H1 (cell line): ENCODE results near the gene OR2A25. TPM values are rescaled to one million over a fixed set of nuclear protein-coding genes. Genes with fewer than 3 reads are reported as not detected.

Experiments
- CTCF ChIA-PET: fragments of 300-600 bp; sonication (Branson Sonifier 250); formaldehyde crosslinking; loops from one replicate; lab custom pipeline; 2021; ENCODE audit not compliant: partially characterized antibody; lab: Charles Lee
- POLR2A ChIA-PET: fragments of 300-600 bp; sonication (Branson Sonifier 250); formaldehyde crosslinking; loops from one replicate; lab custom pipeline; 2021; ENCODE audit warnings: inconsistent platforms; ENCODE audit not compliant: partially characterized antibody; lab: Charles Lee
- DNase-seq, 2 experiments: peaks; one replicate each; pipeline versions ENCODE4 v3.0.0 to v3.0.0-alpha.2; 2010 to 2022; ENCODE audit warnings: low spot score in 2 of 2, low read depth in 1 of 2, mixed read lengths in 1 of 2
- FAIRE-seq: peaks from 2 replicates; lab custom pipeline; 2011; peaks lifted over from hg19 to GRCh38; lab: Jason Lieb, UNC
- H2AFZ ChIP-seq: 2 replicates; pipeline ENCODE4 v1.8.1; 2012; ENCODE audit warnings: low read length, inconsistent platforms
- H2AK5ac ChIP-seq: 2 replicates; pipeline ENCODE4 v1.6.1; 2013; ENCODE audit warnings: low read depth, low read length
- H2BK120ac ChIP-seq: replicated peaks from 2 replicates; pipeline ENCODE3; 2013; ENCODE audit warnings: low read depth, low read length, inconsistent platforms
- H2BK12ac ChIP-seq: 2 replicates; pipeline ENCODE4 v1.6.1; 2013; ENCODE audit warnings: low read depth, low read length
- H2BK15ac ChIP-seq: 2 replicates; pipeline ENCODE4 v1.6.1; 2013; ENCODE audit warnings: low read length
- H2BK20ac ChIP-seq: 2 replicates; pipeline ENCODE4 v1.6.1; 2013; ENCODE audit warnings: low read length
- H2BK5ac ChIP-seq: 2 replicates; pipeline ENCODE4 v1.6.1; 2013; ENCODE audit warnings: low read depth, low read length
- H3K14ac ChIP-seq: 2 replicates; pipeline ENCODE4 v1.6.1; 2013; ENCODE audit warnings: inconsistent platforms; ENCODE audit not compliant: insufficient read length
- H3K18ac ChIP-seq: 2 replicates; pipeline ENCODE4 v1.6.1; 2013; ENCODE audit warnings: low read length; ENCODE audit errors: extremely low read depth
- H3K23ac ChIP-seq: 2 replicates; pipeline ENCODE4 v1.6.1; 2013; ENCODE audit warnings: inconsistent platforms; ENCODE audit not compliant: insufficient read length
- H3K23me2 ChIP-seq: 2 replicates; pipeline ENCODE4 v1.6.1; 2013; ENCODE audit warnings: low read depth, low read length
- H3K27ac ChIP-seq: 2 replicates; pipeline ENCODE4 v1.6.1; 2011; ENCODE audit warnings: low read depth, low read length, inconsistent platforms
- H3K27me3 ChIP-seq, 4 experiments: replicated peaks in 1 of 4; 1 replicate in 1 of 4; 2 replicates in 3 of 4; pipeline versions ENCODE4 v1.6.1 to v1.8.1; 2011 to 2013; ENCODE audit warnings: low read length in 3 of 4, mild to moderate bottlenecking in 3 of 4, inconsistent platforms in 2 of 4, mixed read lengths in 2 of 4, moderate library complexity in 1 of 4; ENCODE audit not compliant: control insufficient read depth in 3 of 4, insufficient read depth in 3 of 4; ENCODE audit errors: extremely low read depth in 1 of 4
- H3K36me3 ChIP-seq, 4 experiments: 2 replicates each; pipeline versions ENCODE4 v1.6.1 to v1.8.1; 2011 to 2013; ENCODE audit warnings: mild to moderate bottlenecking in 4 of 4, low read length in 3 of 4, moderate library complexity in 2 of 4, control low read depth in 1 of 4, inconsistent platforms in 1 of 4; ENCODE audit not compliant: insufficient read depth in 4 of 4, control insufficient read depth in 2 of 4
- H3K4ac ChIP-seq: replicated peaks from 2 replicates; pipeline ENCODE3; 2013; ENCODE audit warnings: low read length, low read depth, mixed read lengths, inconsistent platforms; ENCODE audit not compliant: insufficient read length
- H3K4me1 ChIP-seq, 4 experiments: replicated peaks in 1 of 4; 1 replicate in 1 of 4; 2 replicates in 3 of 4; pipeline versions ENCODE4 v1.6.1 to v1.8.1; 2011 to 2013; ENCODE audit warnings: low read length in 3 of 4, inconsistent platforms in 2 of 4, mixed read lengths in 1 of 4; ENCODE audit not compliant: insufficient read depth in 4 of 4, control insufficient read depth in 3 of 4
- H3K4me2 ChIP-seq, 2 experiments: 2 replicates each; pipeline versions ENCODE4 v1.6.1 to v1.8.1; 2011 to 2013; ENCODE audit warnings: low read depth in 2 of 2, low read length in 2 of 2, control low read depth in 1 of 2, inconsistent platforms in 1 of 2, mild to moderate bottlenecking in 1 of 2; ENCODE audit not compliant: insufficient read depth in 1 of 2
- H3K4me3 ChIP-seq, 4 experiments: fragments of 200-600, 300-600 bp in 1 of 4; sonication (generic), shearing (Covaris generic), sonication (Bioruptor Twin) in 1 of 4; 2 replicates each; pipeline versions ENCODE4 v1.5.1 to v1.8.1; 2011 to 2016; ENCODE audit warnings: low read length in 4 of 4, low read depth in 3 of 4, control low read depth in 2 of 4, inconsistent platforms in 2 of 4, mild to moderate bottlenecking in 2 of 4, mixed read lengths in 1 of 4, moderate library complexity in 1 of 4; ENCODE audit not compliant: insufficient read depth in 2 of 4; ENCODE audit errors: extremely low read depth in 1 of 4
- H3K56ac ChIP-seq: replicated peaks from 2 replicates; pipeline ENCODE3; 2013; ENCODE audit warnings: low read depth, mild to moderate bottlenecking, mixed read lengths, low read length, inconsistent platforms; ENCODE audit not compliant: insufficient read length
- H3K79me1 ChIP-seq: 2 replicates; pipeline ENCODE4 v1.6.1; 2013; ENCODE audit warnings: low read depth, low read length, control low read depth
- H3K79me2 ChIP-seq, 2 experiments: 2 replicates each; pipeline versions ENCODE4 v1.6.1 to v1.8.1; 2012 to 2013; ENCODE audit warnings: low read length in 2 of 2, mild to moderate bottlenecking in 2 of 2, inconsistent platforms in 1 of 2; ENCODE audit not compliant: insufficient read depth in 2 of 2, control insufficient read depth in 1 of 2
- H3K9ac ChIP-seq, 4 experiments: replicated peaks in 1 of 4; 1 replicate in 1 of 4; 2 replicates in 3 of 4; pipeline versions ENCODE4 v1.6.1 to v1.8.1; 2011 to 2013; ENCODE audit warnings: low read depth in 3 of 4, low read length in 3 of 4, control low read depth in 2 of 4, mild to moderate bottlenecking in 2 of 4, moderate library complexity in 2 of 4, inconsistent platforms in 1 of 4; ENCODE audit errors: extremely low read depth in 1 of 4
- H3K9me3 ChIP-seq, 2 experiments: 2 replicates each; pipeline versions ENCODE4 v1.6.1 to v1.8.1; 2012 to 2013; ENCODE audit warnings: mild to moderate bottlenecking in 2 of 2, moderate library complexity in 2 of 2, control low read depth in 1 of 2, inconsistent platforms in 1 of 2, low read depth in 1 of 2, low read length in 1 of 2, mixed read lengths in 1 of 2; ENCODE audit not compliant: insufficient read depth in 2 of 2
- H4K20me1 ChIP-seq, 2 experiments: replicated peaks in 1 of 2; 2 replicates each; pipeline versions ENCODE3 to v1.8.1; 2011 to 2013; ENCODE audit warnings: inconsistent platforms in 2 of 2, low read length in 2 of 2, mild to moderate bottlenecking in 1 of 2; ENCODE audit not compliant: insufficient read depth in 2 of 2, control insufficient read depth in 1 of 2
- H4K5ac ChIP-seq: 2 replicates; pipeline ENCODE4 v1.6.1; 2013; ENCODE audit warnings: low read length, low read depth, mixed read lengths, inconsistent platforms; ENCODE audit not compliant: insufficient read length
- H4K8ac ChIP-seq: 2 replicates; pipeline ENCODE4 v1.8.0; 2013; ENCODE audit warnings: mild to moderate bottlenecking, moderate library complexity, low read length, inconsistent platforms; ENCODE audit not compliant: insufficient read depth; ENCODE audit errors: extremely low read depth
- H4K91ac ChIP-seq: replicated peaks from 2 replicates; pipeline ENCODE3; 2013; ENCODE audit warnings: low read length, mixed read lengths, inconsistent platforms; ENCODE audit not compliant: insufficient read length
- ASH2L ChIP-seq: fragments of 200-600, 300-600 bp; sonication (generic); IDR thresholded peaks from one replicate; pipeline ENCODE4 v1.7.1; 2017; ENCODE audit warnings: low read length
- BCL11A ChIP-seq, 2 experiments: IDR thresholded peaks; one replicate each; pipeline ENCODE4 v1.6.1; 2011; ENCODE audit warnings: low read depth in 2 of 2, low read length in 2 of 2, mild to moderate bottlenecking in 2 of 2
- CEBPB ChIP-seq: IDR thresholded peaks from 2 replicates; pipeline ENCODE4 v1.6.1; 2012; ENCODE audit warnings: low read depth, low read length
- JUND ChIP-seq: IDR thresholded peaks from 2 replicates; pipeline ENCODE4 v1.6.1; 2011; ENCODE audit warnings: mild to moderate bottlenecking, improper control_type of control experiment, low read length
- KDM4A ChIP-seq: IDR thresholded peaks from one replicate; pipeline ENCODE4 v1.7.1; 2012; ENCODE audit warnings: low read depth, mild to moderate bottlenecking, moderate library complexity, low read length, inconsistent platforms; ENCODE audit not compliant: severe bottlenecking
- KDM5A ChIP-seq: fragments of 200-600 bp; IDR thresholded peaks from 2 replicates; pipeline ENCODE4 v1.7.1; 2012; ENCODE audit warnings: mild to moderate bottlenecking, low read length, inconsistent platforms, mixed read lengths
- MAFK ChIP-seq: IDR thresholded peaks from 2 replicates; pipeline ENCODE4 v1.6.1; 2012; ENCODE audit warnings: low read depth, mild to moderate bottlenecking, improper control_type of control experiment, low read length
- POLR2AphosphoS5 ChIP-seq: IDR thresholded peaks from 2 replicates; pipeline ENCODE4 v1.6.1; 2011; ENCODE audit warnings: low read depth, low read length
- SRF ChIP-seq: IDR thresholded peaks from 2 replicates; pipeline ENCODE4 v1.6.1; 2011; ENCODE audit warnings: mild to moderate bottlenecking, low read depth, low read length, moderate library complexity
- TBP ChIP-seq: IDR thresholded peaks from 2 replicates; pipeline ENCODE4 v1.6.1; 2011; ENCODE audit warnings: low read depth, low read length, improper control_type of control experiment
- TEAD4 ChIP-seq: IDR thresholded peaks from 2 replicates; pipeline ENCODE4 v1.6.1; 2012; ENCODE audit warnings: low read depth, low read length, inconsistent platforms, mixed read lengths
- WGBS, 2 experiments: shearing (Covaris generic) in 1 of 2; methylation state at CpG; one replicate each; pipeline versions ENCODE4 v1.1.6 to v1.1.7; 2013 to 2015; ENCODE audit warnings: low lambda C conversion rate in 2 of 2, mixed read lengths in 2 of 2, inconsistent platforms in 1 of 2, low coverage in 1 of 2, missing lambda C conversion rate in 1 of 2; ENCODE audit not compliant: insufficient replicate concordance in 2 of 2, insufficient coverage in 1 of 2, insufficient read length in 1 of 2; ENCODE audit errors: extremely low coverage in 1 of 2, missing lambda C conversion rate in 1 of 2; 5-methylcytosine and 5-hydroxymethylcytosine counted together
- polyA plus RNA-seq, 7 experiments: library from polyadenylated mRNA; depleted of rRNA in 3 of 7; stranded (reverse) in 5 of 7; unstranded in 2 of 7; fragments of >200 nt in 5 of 7; fragments of 200-250 nt in 2 of 7; gene quantifications; 1 replicate in 5 of 7; 2 replicates in 1 of 7; 4 replicates in 1 of 7; pipeline versions ENCODE4 v1.2.1 to v1.2.3, GENCODE V29; 2011 to 2013; ENCODE audit warnings: missing spikeins in 2 of 7, mixed read lengths in 2 of 7
- total RNA-seq: library from RNA; stranded (reverse); fragmentation: NEBNext Ultra II Directional; extraction: Animal tissue kit (Norgen Biotek cat#: 25700); gene quantifications from 2 replicates; pipeline ENCODE4 v1.2.1, GENCODE V29; 2021
- TF ChIP-seq, protein P1 (sequence below): IDR thresholded peaks from 2 replicates; pipeline ENCODE4 v1.6.1; 2012; ENCODE audit warnings: low read length, inconsistent platforms
- TF ChIP-seq, protein P2 (sequence below): IDR thresholded peaks from 2 replicates; pipeline ENCODE4 v1.6.1; 2012; ENCODE audit warnings: inconsistent platforms

Gene OR2A25
- total and polyA plus RNA-seq, 2 of the 8 experiments (the other 6 are each of a cell fraction or from before 2014, with no cell fraction given), result not detected

DNA sequence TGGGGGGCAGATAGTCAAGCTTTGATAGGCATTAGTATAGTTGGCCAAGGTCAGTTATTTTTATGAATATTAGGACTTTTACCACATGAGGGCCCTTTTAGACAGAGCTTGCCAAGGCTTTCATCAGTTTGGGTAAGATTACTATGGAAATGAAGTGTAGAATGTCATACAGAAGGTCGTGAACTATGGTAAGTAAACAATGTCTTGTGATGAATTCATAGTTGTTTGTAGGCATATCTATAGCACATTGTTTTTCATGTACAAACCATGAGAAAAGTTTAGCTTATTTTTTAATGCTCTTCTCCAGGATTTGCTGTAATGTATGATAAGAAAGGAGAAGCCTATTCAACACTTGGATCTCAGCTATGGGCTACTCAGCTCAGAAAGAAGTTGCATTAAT lies 44.0 kb downstream of the OR2A25 start:
- Histone ChIP-seq H3K23ac (no peak overlapping the region), H3K14ac (no peak overlapping the region), H3K4me1 (no peaks in the 10 kb centered on the region), H3K36me3 (no peaks in the 10 kb centered on the region), H4K20me1 (no peaks in the 10 kb centered on the region), H3K9ac (no peak overlapping the region), H4K5ac (no peak overlapping the region), H3K79me2 (no peaks in the 10 kb centered on the region), H2BK12ac (no peak overlapping the region), H2BK5ac (no peak overlapping the region), H3K18ac (no peak overlapping the region), H2BK20ac (no peak overlapping the region), H3K9me3 (0 out of 4 replicates have a peak, but pooled peaks cover 0 to under 1% of the 10 kb centered on the region in 2 experiments), H2AFZ (no peak overlapping the region), H4K8ac (no peak overlapping the region), H3K56ac (no peak overlapping the region), H3K23me2 (no peaks in the 10 kb centered on the region), H2BK15ac (no peak overlapping the region), H2BK120ac (no peak overlapping the region), H3K4me2 (no peak overlapping the region), H4K91ac (no peak overlapping the region), H3K27ac (no peak overlapping the region), H3K4me3 (no peak overlapping the region), H3K27me3 (no peaks in the 10 kb centered on the region), H3K4ac (no peak overlapping the region), H2AK5ac (no peak overlapping the region), H3K79me1 (no peaks in the 10 kb centered on the region)
- ChIA-PET CTCF (interaction anchor here (0.6 to 0.9 kb wide), 2 partner anchors 15 to 227 kb away, joined by 3 to 5 read pairs; no protein-coding TSS in a partner anchor), POLR2A (no interaction called here)
- WGBS, 2 experiments, result 77% methylated on average over 1 of the region's 1 CpG; no CpG with 5 or more reads in 1 of the 2 experiments
- no peak for TF ChIP-seq JUND
- no peak for TF ChIP-seq TEAD4
- no peak for TF ChIP-seq BCL11A (IDR thresholded peaks at IDR 0.05; ENCODE audit: low read depth in 2 of 2, low read length in 2 of 2)
- TF ChIP-seq, protein P1, sequence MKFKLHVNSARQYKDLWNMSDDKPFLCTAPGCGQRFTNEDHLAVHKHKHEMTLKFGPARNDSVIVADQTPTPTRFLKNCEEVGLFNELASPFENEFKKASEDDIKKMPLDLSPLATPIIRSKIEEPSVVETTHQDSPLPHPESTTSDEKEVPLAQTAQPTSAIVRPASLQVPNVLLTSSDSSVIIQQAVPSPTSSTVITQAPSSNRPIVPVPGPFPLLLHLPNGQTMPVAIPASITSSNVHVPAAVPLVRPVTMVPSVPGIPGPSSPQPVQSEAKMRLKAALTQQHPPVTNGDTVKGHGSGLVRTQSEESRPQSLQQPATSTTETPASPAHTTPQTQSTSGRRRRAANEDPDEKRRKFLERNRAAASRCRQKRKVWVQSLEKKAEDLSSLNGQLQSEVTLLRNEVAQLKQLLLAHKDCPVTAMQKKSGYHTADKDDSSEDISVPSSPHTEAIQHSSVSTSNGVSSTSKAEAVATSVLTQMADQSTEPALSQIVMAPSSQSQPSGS, result no peak
- TF ChIP-seq KDM4A, result no peak
- TF ChIP-seq CEBPB, result no peak
- TF ChIP-seq ASH2L, result no peak
- TF ChIP-seq POLR2AphosphoS5, result no peak
- TF ChIP-seq SRF, result no peak
- no peak for TF ChIP-seq MAFK
- TF ChIP-seq KDM5A, result no peak
- TF ChIP-seq TBP, result no peak
- TF ChIP-seq, protein P2, sequence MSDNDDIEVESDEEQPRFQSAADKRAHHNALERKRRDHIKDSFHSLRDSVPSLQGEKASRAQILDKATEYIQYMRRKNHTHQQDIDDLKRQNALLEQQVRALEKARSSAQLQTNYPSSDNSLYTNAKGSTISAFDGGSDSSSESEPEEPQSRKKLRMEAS, result no peak
- FAIRE-seq (no peak), DNase-seq (no peak)
